A549 (cell line): Measurements from ENCODE around the gene VSIG2.

Experiments
- CHD2 ChIP-seq: fragments of 150-350 bp; IDR thresholded peaks from 2 replicates; pipeline ENCODE4 v1.6.1; 2014; ENCODE audit warnings: low read length; ENCODE audit not compliant: partially characterized antibody
- CHD4 ChIP-seq: fragments of 200-600 bp; sonication (generic); IDR thresholded peaks from 2 replicates; pipeline ENCODE4 v1.6.1; 2016; ENCODE audit warnings: antibody characterized with exemption, mild to moderate bottlenecking, borderline replicate concordance
- EP300 ChIP-seq, 2 experiments: fragments of >200 bp; sonication (Bioruptor Twin); formaldehyde crosslinking; IDR thresholded peaks; 2 replicates in 1 of 2; 3 replicates in 1 of 2; pipeline ENCODE4 v1.6.1; 2016 to 2017
- KDM5A ChIP-seq: fragments of 200-600 bp; sonication (generic); IDR thresholded peaks from 2 replicates; pipeline ENCODE4 v1.6.1; 2016; ENCODE audit warnings: antibody characterized with exemption, mild to moderate bottlenecking
- NR3C1 ChIP-seq: fragments of >200 bp; sonication (Bioruptor Twin); formaldehyde crosslinking; IDR thresholded peaks from 3 replicates; pipeline ENCODE4 v1.6.1; 2017
- RAD21 ChIP-seq, 2 experiments: fragments of >200 bp in 1 of 2; sonication (Bioruptor Twin) in 1 of 2; formaldehyde crosslinking in 1 of 2; IDR thresholded peaks in 1 of 2; conservative IDR thresholded peaks in 1 of 2; 2 replicates in 1 of 2; 3 replicates in 1 of 2; pipeline ENCODE4 v1.6.1; 2012 to 2018; ENCODE audit warnings: inconsistent platforms in 1 of 2
- SMC3 ChIP-seq: fragments of >200 bp; sonication (Bioruptor Twin); formaldehyde crosslinking; IDR thresholded peaks from 3 replicates; pipeline ENCODE4 v1.6.1; 2018; ENCODE audit warnings: inconsistent platforms
- TF ChIP-seq, protein P1 (sequence below): fragments of 200-600 bp; sonication (generic); IDR thresholded peaks from 2 replicates; pipeline ENCODE4 v1.6.1; 2016; ENCODE audit warnings: antibody characterized with exemption, mild to moderate bottlenecking, moderate library complexity
- TF ChIP-seq, protein P2 (sequence below): fragments of >200 bp; sonication (Bioruptor Twin); formaldehyde crosslinking; IDR thresholded peaks from 3 replicates; pipeline ENCODE4 v1.5.1; 2016
- TF ChIP-seq, protein P3 (sequence below): fragments of 450-650 bp; IDR thresholded peaks from 2 replicates; pipeline ENCODE4 v1.6.1; 2014; ENCODE audit warnings: antibody characterized with exemption
- TF ChIP-seq, protein P4 (sequence below): IDR thresholded peaks from 2 replicates; pipeline ENCODE4 v1.6.1; 2012

DNA sequence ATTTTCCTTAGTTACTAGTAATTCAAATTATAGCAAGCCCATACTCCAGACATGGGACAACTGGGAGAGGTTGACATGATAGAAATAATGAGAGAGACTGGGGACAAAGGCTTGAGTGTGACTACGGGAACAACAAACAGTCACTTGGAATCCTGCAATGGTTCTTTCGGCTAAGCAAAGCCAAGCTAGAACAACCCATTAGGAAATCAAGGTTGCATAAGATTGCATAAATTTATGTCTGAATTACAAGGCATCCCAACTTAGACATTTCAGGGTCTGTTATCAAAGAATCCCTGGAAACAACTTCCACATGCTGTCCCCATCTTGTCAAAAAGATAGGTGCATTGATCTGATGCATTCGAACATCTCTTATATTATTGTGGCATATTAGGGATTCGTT is 22.5 kb downstream of the VSIG2 start:
- TF ChIP-seq SMC3 (no peak), CHD4 (no peak), EP300 (IDR thresholded peaks at IDR 0.05) (no peak), CHD2 (no peak), NR3C1 (no peak), KDM5A (no peak), RAD21 (conservative IDR thresholded peaks at IDR 0.05 in 1 of 2, IDR thresholded peaks at IDR 0.05 in 1 of 2) (no peak)
- TF ChIP-seq, protein P1, sequence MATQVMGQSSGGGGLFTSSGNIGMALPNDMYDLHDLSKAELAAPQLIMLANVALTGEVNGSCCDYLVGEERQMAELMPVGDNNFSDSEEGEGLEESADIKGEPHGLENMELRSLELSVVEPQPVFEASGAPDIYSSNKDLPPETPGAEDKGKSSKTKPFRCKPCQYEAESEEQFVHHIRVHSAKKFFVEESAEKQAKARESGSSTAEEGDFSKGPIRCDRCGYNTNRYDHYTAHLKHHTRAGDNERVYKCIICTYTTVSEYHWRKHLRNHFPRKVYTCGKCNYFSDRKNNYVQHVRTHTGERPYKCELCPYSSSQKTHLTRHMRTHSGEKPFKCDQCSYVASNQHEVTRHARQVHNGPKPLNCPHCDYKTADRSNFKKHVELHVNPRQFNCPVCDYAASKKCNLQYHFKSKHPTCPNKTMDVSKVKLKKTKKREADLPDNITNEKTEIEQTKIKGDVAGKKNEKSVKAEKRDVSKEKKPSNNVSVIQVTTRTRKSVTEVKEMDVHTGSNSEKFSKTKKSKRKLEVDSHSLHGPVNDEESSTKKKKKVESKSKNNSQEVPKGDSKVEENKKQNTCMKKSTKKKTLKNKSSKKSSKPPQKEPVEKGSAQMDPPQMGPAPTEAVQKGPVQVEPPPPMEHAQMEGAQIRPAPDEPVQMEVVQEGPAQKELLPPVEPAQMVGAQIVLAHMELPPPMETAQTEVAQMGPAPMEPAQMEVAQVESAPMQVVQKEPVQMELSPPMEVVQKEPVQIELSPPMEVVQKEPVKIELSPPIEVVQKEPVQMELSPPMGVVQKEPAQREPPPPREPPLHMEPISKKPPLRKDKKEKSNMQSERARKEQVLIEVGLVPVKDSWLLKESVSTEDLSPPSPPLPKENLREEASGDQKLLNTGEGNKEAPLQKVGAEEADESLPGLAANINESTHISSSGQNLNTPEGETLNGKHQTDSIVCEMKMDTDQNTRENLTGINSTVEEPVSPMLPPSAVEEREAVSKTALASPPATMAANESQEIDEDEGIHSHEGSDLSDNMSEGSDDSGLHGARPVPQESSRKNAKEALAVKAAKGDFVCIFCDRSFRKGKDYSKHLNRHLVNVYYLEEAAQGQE, result no peak
- TF ChIP-seq, protein P2, sequence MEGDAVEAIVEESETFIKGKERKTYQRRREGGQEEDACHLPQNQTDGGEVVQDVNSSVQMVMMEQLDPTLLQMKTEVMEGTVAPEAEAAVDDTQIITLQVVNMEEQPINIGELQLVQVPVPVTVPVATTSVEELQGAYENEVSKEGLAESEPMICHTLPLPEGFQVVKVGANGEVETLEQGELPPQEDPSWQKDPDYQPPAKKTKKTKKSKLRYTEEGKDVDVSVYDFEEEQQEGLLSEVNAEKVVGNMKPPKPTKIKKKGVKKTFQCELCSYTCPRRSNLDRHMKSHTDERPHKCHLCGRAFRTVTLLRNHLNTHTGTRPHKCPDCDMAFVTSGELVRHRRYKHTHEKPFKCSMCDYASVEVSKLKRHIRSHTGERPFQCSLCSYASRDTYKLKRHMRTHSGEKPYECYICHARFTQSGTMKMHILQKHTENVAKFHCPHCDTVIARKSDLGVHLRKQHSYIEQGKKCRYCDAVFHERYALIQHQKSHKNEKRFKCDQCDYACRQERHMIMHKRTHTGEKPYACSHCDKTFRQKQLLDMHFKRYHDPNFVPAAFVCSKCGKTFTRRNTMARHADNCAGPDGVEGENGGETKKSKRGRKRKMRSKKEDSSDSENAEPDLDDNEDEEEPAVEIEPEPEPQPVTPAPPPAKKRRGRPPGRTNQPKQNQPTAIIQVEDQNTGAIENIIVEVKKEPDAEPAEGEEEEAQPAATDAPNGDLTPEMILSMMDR, result no peak
- TF ChIP-seq, protein P3, sequence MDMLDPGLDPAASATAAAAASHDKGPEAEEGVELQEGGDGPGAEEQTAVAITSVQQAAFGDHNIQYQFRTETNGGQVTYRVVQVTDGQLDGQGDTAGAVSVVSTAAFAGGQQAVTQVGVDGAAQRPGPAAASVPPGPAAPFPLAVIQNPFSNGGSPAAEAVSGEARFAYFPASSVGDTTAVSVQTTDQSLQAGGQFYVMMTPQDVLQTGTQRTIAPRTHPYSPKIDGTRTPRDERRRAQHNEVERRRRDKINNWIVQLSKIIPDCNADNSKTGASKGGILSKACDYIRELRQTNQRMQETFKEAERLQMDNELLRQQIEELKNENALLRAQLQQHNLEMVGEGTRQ, result no peak
- TF ChIP-seq, protein P4, sequence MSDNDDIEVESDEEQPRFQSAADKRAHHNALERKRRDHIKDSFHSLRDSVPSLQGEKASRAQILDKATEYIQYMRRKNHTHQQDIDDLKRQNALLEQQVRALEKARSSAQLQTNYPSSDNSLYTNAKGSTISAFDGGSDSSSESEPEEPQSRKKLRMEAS, result no peak
